Measurements from ENCODE around the gene NPRL2.

NPRL2 gene

DNA sequence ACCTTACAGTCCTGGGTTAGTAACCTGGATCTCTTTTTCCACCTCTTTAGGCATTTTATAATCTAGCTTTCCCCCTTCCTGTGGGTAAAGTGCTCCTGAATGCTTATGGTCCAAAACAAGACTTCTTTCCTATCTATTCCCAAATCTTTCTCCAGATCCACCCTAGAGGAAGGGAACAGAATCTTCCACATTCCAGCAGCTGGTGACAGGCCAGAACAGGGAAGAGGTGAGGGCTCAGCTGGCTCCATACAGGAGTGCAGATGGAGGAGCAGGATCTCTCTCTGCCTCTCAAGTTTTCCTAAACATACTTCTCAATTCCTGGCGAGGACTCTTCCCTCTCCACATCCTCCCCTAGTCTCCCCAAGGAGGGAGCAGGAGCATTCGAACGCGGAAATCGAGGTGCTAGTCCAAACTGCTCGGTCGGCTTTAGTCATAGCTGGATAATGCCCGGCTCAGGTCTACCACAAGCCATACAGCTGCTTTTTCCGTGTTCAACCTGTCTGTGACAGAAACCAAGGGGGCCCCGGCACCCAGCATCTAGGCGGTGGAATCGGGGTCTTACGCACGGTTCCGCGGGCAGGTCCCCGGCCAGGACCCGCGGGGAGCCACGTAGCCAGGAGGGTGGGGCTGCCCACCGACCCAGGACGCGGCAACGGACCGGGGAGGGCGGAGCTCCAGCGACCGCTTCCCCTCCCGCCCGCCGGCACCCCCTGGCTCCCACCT is 14.0 kb downstream of the NPRL2 start:
- H3K4me3 ChIP-seq (ENCODE audit: low read length) = peak overlapping the region; percentile 71
- TF ChIP-seq ZNF274 (IDR thresholded peaks at IDR 0.05; ENCODE audit: low read depth, low read length) = no peak

DNA sequence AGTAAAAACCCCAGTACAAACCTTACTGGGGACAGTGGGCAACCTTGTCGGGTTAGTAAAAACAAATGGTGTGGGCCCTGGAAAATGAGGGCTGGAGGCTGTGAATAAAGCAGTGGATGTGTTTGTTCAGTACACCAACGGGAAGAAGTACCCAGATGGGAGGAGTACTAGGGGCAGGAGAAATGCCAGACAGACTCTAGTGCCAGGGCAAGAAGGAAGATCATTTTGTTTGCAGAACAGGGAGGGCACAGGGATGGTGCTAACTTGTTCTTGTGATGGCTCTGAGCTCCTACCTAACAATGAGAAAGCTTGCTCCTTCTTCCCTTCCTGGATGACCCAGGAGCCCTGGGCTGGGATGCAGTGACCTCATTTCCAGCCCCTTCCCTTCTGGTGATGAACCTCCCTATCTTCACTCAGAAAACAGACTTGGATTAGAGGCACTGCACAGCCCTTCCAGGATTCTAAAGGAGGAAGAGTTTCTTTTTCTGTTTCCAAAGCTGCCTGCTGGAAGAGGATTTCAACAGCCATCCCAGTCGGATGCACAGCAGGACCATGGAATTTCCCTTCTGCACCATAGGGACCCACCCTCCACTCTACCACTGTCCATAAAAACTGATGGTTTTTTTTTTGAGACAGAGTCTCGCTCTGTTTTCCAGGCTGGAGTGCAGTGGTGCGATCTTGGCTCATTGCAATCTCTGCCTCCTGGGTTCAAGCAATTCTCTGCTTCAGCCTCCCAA is 16.1 kb downstream of the NPRL2 start:
- H3K4me3 ChIP-seq (ENCODE audit: low read length) = no peak overlapping the region
- TF ChIP-seq ZNF274 (IDR thresholded peaks at IDR 0.05; ENCODE audit: low read depth, low read length) = no peak

DNA sequence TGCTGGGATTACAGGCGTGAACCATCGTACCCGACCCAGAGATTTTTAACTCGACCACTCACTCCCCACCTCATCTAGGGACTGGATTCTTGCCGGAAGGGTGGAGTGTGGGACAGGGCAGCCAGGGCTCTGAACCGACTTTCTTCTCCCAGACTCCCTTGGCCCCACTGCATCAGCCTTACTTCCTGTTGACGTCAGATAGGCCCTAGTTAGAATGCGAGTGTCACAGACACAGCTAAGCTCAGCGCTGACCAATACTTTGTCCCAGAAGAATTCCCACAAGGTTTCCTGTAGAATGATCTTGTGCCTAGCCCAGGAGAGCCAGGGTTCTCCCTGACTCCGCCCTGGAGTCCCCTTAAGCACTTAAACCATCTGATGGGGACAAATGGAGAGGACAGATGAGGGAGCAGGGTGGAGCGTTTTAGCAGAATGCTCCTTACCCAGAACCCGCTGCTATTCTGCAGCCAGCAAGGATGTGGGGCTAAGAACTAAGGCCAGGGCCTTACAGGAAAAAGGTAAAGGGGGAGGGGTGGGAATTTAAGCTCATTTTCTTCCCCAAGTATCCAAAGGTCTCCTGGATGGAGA is 16.7 kb downstream of the NPRL2 start:
- TF ChIP-seq ZNF274 (IDR thresholded peaks at IDR 0.05; ENCODE audit: low read depth, low read length) = no peak
- no peak overlapping the region for H3K4me3 ChIP-seq (ENCODE audit: low read length)

DNA sequence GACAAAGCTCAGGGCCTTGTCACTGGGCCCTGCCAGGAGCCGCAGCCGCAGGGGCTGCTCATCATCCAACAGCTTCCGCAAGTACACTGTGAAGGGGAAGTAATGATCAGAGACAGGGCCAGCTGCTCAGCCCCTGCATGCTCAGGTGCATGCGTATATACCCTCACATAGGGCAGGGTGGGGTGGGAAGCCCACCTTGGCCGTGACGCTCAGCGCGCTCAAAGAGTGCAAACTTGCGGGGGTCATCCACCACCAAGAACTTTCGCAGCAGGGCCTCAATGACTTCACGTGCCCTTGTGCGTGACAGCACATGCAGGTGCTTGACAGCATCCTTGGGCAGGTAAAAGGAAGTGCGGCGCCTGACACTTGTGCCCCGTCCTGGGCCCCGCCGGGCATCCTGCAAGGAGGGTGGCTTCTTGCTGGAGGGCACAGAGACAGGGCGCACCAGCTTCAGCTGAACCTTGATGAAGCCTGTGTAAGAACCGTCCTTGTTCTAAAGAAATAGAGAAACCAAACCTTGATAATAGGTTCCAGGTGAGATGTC is 19.1 kb downstream of the NPRL2 start:
- no peak for TF ChIP-seq ZNF274 (IDR thresholded peaks at IDR 0.05; ENCODE audit: low read depth, low read length)
- H3K4me3 ChIP-seq (ENCODE audit: low read length) = no peak overlapping the region

DNA sequence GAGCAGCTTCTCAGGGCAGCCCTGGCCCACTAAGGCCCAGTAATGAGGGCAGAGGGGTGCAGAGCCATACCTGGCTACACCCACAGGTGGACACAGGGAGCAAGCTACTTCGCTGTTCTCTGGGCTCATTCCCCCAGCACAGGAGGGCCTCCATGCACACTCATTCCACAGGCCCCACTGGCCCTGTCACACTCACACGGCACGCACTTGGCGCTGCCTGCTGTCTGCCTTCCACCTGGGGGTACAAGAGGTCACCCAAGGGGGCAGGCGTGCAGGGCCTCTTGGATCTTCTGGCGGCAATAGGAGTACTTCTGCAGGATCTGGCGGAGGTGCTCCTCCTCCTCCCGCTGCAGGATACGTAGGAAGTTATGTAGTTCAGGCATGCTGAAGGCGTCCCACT is 20.2 kb downstream of the NPRL2 start:
- no peak overlapping the region for H3K4me3 ChIP-seq (ENCODE audit: low read length)
- no peak for TF ChIP-seq ZNF274 (IDR thresholded peaks at IDR 0.05; ENCODE audit: low read depth, low read length)

DNA sequence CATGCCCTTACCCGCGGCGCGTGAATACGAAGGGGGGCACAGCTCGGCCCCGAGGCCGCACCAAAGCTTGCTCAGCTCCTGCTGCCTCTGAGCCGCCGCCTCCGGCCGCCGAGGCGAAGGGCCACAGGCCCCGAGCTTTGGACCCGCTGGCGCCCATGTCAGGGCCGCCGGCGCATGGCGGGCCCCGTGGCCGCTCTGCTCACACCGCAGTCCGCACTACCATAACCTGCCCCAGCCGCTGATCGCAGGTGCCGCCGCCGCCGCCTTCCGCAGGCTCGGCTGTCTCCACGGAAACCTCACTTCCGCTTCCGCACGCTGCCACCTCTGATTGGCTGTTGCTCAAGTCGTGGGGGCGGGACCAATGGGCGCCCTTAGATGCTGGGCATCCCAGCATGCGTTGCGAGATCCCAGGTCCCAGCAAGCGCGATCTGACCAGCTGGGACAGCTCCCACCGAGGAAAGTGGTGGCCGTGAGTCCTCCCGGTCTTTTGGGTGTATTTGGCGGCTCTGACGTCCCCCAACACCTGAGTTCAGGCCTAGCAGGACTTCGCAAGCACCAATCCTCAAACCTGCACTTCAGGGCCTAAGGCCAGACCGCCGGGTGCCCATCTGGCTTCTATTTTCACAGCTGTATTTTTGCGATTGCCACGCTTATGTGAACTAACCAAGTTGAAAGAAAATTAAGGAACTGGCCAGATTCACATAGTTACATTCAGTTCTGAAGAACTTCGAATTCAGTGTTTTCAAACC is 22.5 kb downstream of the NPRL2 start, which contains the start of gene TUSC2:
Gene TUSC2, minus strand, starts transcription at position 281 of the 749 bp plus-strand sequence. Its CDS starts 124 bp downstream, at position 157.
- no peak for TF ChIP-seq ZNF274 (IDR thresholded peaks at IDR 0.05; ENCODE audit: low read depth, low read length)
- peak within 1 kb of the TSS; percentile 94 for H3K4me3 ChIP-seq (ENCODE audit: low read length)

DNA sequence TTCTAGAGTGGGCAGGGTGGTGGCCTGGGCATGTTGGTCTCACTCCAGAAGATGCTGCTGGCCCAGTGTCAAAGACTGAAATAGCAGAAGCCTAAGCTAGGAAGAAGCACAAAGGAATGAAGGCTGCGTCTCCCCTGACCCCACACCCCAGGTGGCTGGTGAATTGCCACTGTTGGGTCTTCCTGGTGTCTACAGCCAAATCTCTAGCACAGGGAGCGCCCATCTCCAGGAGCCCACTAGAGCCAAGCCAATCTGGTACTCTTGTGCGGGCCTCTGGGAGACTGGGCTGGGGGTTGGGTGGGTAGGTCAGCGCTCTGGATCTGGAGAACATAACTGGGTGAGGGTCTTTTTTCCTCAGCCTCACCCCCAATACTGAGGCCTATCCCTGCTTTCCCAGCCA is 23.4 kb downstream of the NPRL2 start:
- no peak for TF ChIP-seq ZNF274 (IDR thresholded peaks at IDR 0.05; ENCODE audit: low read depth, low read length)
- H3K4me3 ChIP-seq (ENCODE audit: low read length) = peak overlapping the region; percentile 94

DNA sequence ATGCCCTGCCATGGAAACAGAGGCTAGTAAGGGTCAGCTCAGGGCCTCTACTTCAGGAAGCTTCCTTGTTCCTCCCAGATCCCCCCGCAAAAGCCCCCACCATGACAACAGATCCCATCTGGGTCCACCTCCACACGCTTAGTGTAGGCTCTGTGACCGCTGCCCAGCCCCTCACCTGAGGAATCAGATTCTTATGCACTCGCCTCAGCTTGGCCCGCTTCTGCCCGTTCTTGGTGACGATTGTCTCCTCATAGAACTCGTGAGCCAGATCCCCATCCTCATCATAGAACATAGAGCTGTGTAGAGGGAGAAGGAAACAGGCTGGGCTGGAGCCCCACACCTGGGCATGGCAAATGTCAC is 24.4 kb downstream of the NPRL2 start:
- no peak overlapping the region for H3K4me3 ChIP-seq (ENCODE audit: low read length)
- TF ChIP-seq ZNF274 (IDR thresholded peaks at IDR 0.05; ENCODE audit: low read depth, low read length) = no peak

DNA sequence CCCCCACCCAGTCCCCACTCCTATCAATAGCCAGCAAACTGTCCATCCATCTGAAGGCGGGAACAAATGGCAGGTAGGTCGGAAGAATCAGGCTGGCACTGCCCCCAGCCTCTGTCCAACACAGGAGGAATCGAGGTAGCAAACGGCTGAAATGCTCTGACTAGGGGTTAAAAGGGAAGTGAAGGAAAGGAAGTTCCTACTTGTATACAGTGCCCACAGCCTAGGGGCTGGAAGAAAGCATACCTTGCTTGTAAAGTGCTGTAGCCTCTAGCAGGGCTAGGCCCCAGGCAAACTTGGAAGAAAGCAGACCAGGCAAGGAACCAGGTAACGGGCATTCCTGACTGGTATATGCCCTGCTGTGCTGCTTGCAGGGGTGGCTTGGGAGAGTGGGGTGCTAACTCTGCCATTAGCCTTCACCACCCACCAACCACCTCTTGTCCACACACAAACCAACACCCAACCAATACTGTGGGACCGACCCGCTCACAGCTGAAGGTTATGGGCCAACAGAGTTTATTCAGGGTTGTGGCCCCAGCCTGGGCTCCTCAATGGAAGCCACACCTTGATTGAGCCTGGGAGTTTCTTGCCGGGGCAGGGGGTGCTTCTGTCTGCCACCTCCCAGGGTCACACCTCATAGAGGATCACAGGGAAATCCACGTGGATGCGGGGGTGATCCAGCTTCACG is 24.9 kb downstream of the NPRL2 start:
- no peak overlapping the region for H3K4me3 ChIP-seq (ENCODE audit: low read length)
- no peak for TF ChIP-seq ZNF274 (IDR thresholded peaks at IDR 0.05; ENCODE audit: low read depth, low read length)

DNA sequence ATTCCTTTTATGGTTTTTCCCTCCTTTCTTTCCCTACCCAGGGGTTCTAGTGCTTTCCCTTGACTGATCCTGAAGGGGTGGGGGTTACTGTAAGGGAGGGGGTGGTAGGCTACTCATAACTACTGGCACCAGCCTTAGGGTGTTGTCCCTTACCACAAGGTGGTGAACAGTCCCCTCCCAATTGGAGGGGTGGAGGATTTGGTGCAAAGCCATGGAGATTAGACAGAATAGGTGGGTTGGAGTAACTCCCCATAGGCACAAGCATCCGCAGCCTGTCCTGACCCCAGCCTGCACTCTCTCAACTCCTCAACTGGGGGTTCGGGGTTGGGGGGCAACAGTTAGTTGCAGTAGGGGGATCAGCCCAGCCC is 25.5 kb downstream of the NPRL2 start:
- TF ChIP-seq ZNF274 (IDR thresholded peaks at IDR 0.05; ENCODE audit: low read depth, low read length) = no peak
- no peak overlapping the region for H3K4me3 ChIP-seq (ENCODE audit: low read length)

DNA sequence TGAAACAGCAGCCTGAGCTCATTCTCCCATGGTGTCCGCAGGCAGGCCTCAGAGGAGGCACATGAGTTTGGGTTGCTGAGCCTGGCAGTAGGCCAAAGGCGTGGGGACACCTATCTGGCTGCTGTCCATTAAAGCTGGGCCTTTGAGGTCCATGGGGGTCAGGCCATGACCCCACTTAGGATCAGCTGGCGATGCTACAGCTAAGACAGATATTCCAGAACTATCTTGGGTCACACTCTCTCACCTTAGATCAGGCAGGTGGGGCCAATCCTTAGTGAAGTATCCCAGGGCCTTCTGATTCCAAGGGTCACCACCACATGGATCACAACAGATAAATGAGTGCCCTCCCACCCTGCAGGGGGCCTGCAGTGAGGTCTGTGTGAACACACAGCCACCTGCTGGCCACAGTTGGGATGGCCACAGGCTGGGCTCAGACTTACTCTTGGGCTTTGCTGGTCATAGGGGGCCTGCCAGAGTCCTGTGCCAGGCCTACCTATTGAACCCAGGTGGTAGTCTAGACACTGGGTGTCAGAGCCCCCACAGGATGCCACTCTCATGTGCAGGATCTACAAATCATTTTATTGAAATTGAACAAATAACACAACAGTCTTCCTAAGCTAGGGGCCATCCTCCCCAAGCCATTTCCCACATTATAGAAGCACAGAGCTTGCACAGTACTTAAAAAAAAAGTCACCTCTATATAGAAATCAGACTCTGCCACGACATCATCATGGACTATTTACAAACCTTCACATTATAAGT is 26.0 kb downstream of the NPRL2 start:
- H3K4me3 ChIP-seq (ENCODE audit: low read length) = no peak overlapping the region
- no peak for TF ChIP-seq ZNF274 (IDR thresholded peaks at IDR 0.05; ENCODE audit: low read depth, low read length)

DNA sequence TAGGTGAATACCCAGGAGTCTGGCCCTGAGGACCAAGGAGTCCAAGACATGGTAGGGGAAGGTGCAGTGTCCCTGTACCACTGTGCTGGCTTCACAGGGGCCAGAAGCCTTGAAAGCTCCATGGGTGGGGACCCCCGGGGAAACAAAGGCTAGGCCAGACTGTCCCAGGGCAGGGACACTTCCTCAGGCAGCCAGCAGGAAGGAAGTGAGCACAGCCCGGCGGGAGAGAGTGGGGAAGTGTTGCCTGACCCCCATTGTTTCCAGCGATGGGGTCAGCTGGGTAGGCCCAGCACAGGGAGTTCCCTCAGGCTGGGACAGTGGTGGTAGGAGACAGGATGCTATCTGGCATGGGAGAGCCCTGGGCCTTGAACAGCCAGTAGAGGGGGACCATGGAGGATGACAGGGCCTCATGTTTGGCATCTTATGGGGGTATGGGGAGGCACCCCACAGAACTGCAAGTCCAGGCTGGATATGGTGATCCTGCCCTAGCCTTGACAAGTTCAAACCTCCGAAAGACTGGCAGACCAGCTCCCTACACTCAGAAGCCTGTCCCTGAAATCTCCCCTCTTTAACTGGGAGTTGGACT is 26.9 kb downstream of the NPRL2 start:
- TF ChIP-seq ZNF274 (IDR thresholded peaks at IDR 0.05; ENCODE audit: low read depth, low read length) = no peak
- H3K4me3 ChIP-seq (ENCODE audit: low read length) = no peak overlapping the region

Measured in GM08714 (cell line).